CD4-positive, alpha-beta memory T cell (primary cell): ENCODE measurements around the gene BRAF. TPM values are rescaled to one million over a fixed set of nuclear protein-coding genes. Genes with fewer than 3 reads are reported as not detected.

ENCODE experiments used
- CTCF ChIA-PET: fragments of 350-600 bp; sonication (Branson Sonifier 250); formaldehyde crosslinking; loops from one replicate; lab custom pipeline; 2021; ENCODE audit warnings: inconsistent platforms; ENCODE audit not compliant: partially characterized antibody; lab: Charles Lee
- POLR2A ChIA-PET: fragments of 350-600 bp; sonication (Branson Sonifier 250); formaldehyde crosslinking; loops from one replicate; lab custom pipeline; 2021; ENCODE audit not compliant: partially characterized antibody; lab: Charles Lee
- DNase-seq, 5 donors: peaks; one replicate each; pipeline versions ENCODE4 v3.0.0 to v3.0.0-alpha.2; 2020 to 2022; ENCODE audit warnings: mixed read lengths in 1 of 5
- H3K27ac ChIP-seq: one replicate; pipeline ENCODE4 v1.7.0; 2013; ENCODE audit warnings: low read depth, low read length
- H3K27me3 ChIP-seq: 2 replicates; pipeline ENCODE4 v1.7.0; 2013; ENCODE audit warnings: mild to moderate bottlenecking, low read length, moderate library complexity; ENCODE audit not compliant: insufficient read depth
- H3K36me3 ChIP-seq: 2 replicates; pipeline ENCODE4 v1.7.0; 2013; ENCODE audit warnings: mild to moderate bottlenecking, low read length, moderate library complexity; ENCODE audit not compliant: insufficient read depth
- H3K4me1 ChIP-seq: 2 replicates; pipeline ENCODE4 v1.7.0; 2013; ENCODE audit warnings: mild to moderate bottlenecking, low read length, moderate library complexity; ENCODE audit not compliant: insufficient read depth
- H3K4me3 ChIP-seq, 2 donors: one replicate each; pipeline ENCODE4 v1.7.0; 2013; ENCODE audit warnings: low read length in 2 of 2, mild to moderate bottlenecking in 1 of 2
- H3K9me3 ChIP-seq, 2 donors: one replicate each; pipeline ENCODE4 v1.7.0; 2013; ENCODE audit warnings: low read length in 2 of 2, control low read depth in 1 of 2; ENCODE audit not compliant: control insufficient read depth in 1 of 2
- H3K27ac Mint-ChIP-seq, 7 donors: one replicate each; pipeline ENCODE4 v1.8.0; 2020 to 2021; ENCODE audit warnings: mixed read lengths in 7 of 7, mild to moderate bottlenecking in 6 of 7, inconsistent platforms in 3 of 7, moderate library complexity in 3 of 7
- H3K27me3 Mint-ChIP-seq, 2 donors: one replicate each; pipeline ENCODE4 v1.8.0; 2020 to 2021; ENCODE audit warnings: mixed read lengths in 2 of 2
- H3K36me3 Mint-ChIP-seq, 2 donors: one replicate each; pipeline ENCODE4 v1.8.0; 2020 to 2021; ENCODE audit warnings: mixed read lengths in 2 of 2, inconsistent platforms in 1 of 2, mild to moderate bottlenecking in 1 of 2
- H3K4me1 Mint-ChIP-seq, 4 donors: one replicate each; pipeline ENCODE4 v1.8.0; 2020 to 2021; ENCODE audit warnings: mixed read lengths in 4 of 4, mild to moderate bottlenecking in 1 of 4
- H3K4me3 Mint-ChIP-seq, 8 donors: one replicate each; pipeline ENCODE4 v1.8.0; 2020 to 2021; ENCODE audit warnings: mixed read lengths in 8 of 8, mild to moderate bottlenecking in 7 of 8, moderate library complexity in 6 of 8, inconsistent platforms in 3 of 8
- H3K9me3 Mint-ChIP-seq, 8 donors: one replicate each; pipeline ENCODE4 v1.8.0; 2020 to 2021; ENCODE audit warnings: mixed read lengths in 8 of 8, mild to moderate bottlenecking in 5 of 8, inconsistent platforms in 3 of 8, moderate library complexity in 1 of 8
- intact Hi-C: fragments of 100-400 bp; cut with micrococcal nuclease; formaldehyde crosslinking; loops from one replicate; pipeline ENCODE4 v1.15.1; 2023
- polyA plus RNA-seq, 2 donors: library from polyadenylated mRNA; unstranded; fragments of 300-500 nt; fragmentation: Illumina TruSeq; gene quantifications; one replicate each; pipeline ENCODE4 v1.2.3, GENCODE V29; 2021
- total RNA-seq, 2 experiments: library from RNA; stranded (reverse); gene quantifications; one replicate each; pipeline ENCODE4 v1.2.3, GENCODE V29; 2021

Gene BRAF
- total and polyA plus RNA-seq, 4 experiments from 2014 or later: 10.0 to 52.5 (median 28.8) TPM

DNA sequence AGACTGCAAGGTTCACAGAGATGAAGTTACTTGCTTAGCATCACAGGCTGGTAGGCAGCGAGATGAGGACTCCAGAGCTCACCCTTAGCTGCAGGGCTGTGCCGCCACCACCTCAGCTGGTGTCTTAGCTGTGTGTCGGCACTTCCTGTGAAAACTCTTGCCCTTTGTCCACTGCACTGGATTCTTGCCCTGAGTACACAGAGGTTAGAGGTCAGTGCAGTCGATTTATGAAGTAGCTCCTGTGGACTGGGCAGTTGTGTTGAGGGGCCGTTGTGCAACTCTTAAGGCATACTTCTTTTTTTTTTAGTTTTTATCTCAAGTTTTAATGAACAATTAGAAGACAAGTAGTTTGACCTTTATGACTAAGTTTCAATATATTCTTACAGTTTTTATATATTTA is 217.6 kb downstream of the BRAF start:
- H3K4me1 ChIP-seq: no peaks in the 10 kb centered on the region
- Mint-ChIP-seq H3K9me3 (no peaks in the 10 kb centered on the region), H3K36me3 (peaks cover 22 to 32% of the 10 kb centered on the region in 2 donors), H3K4me1 (peaks cover 4 to 7% (median 6%) of the 10 kb centered on the region in 4 donors), H3K4me3 (no peak overlapping the region), H3K27ac (no peak overlapping the region), H3K27me3 (no peaks in the 10 kb centered on the region)
- intact Hi-C loops: no loop called here
- H3K9me3 ChIP-seq: no peaks in the 10 kb centered on the region
- H3K27ac ChIP-seq: no peak overlapping the region
- ChIA-PET CTCF (no interaction called here), POLR2A (no interaction called here)
- H3K36me3 ChIP-seq: no peaks in the 10 kb centered on the region
- DNase-seq: no peak
- H3K27me3 ChIP-seq: no peaks in the 10 kb centered on the region
- H3K4me3 ChIP-seq: no peak overlapping the region

DNA sequence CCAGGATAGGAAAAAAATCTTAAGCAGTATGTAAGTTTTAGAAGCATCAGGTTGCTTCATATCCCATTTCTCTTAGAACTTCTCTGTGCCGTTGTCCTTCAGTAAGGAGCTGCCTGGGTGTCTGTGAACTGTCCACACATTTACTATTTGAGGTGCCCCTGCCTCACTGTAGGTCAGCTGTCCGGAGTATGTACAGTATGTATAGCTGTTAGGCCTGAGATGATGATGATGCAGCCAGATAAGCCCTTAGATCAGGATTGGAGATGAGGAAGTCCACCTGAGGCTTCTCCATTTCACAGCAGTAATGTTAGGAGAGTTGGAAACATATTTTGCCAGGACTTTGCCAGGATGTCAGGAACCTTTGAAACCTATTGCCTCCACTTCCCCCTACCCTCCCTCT is 220.5 kb downstream of the BRAF start:
- H3K4me3 ChIP-seq: no peak overlapping the region
- Mint-ChIP-seq H3K36me3 (peaks cover 15 to 30% of the 10 kb centered on the region in 2 donors), H3K4me1 (peaks cover 11 to 20% (median 12%) of the 10 kb centered on the region in 4 donors), H3K27ac (peak overlapping the region in 2 of 7 donors; percentile 6 to 48), H3K4me3 (no peak overlapping the region), H3K27me3 (no peaks in the 10 kb centered on the region), H3K9me3 (no peaks in the 10 kb centered on the region)
- DNase-seq: no peak
- intact Hi-C loops: no loop called here
- H3K27me3 ChIP-seq: no peaks in the 10 kb centered on the region
- H3K27ac ChIP-seq: no peak overlapping the region
- ChIA-PET POLR2A (no interaction called here), CTCF (no interaction called here)
- no peaks in the 10 kb centered on the region for H3K9me3 ChIP-seq
- H3K4me1 ChIP-seq: peaks cover 7% of the 10 kb centered on the region
- H3K36me3 ChIP-seq: no peaks in the 10 kb centered on the region

DNA sequence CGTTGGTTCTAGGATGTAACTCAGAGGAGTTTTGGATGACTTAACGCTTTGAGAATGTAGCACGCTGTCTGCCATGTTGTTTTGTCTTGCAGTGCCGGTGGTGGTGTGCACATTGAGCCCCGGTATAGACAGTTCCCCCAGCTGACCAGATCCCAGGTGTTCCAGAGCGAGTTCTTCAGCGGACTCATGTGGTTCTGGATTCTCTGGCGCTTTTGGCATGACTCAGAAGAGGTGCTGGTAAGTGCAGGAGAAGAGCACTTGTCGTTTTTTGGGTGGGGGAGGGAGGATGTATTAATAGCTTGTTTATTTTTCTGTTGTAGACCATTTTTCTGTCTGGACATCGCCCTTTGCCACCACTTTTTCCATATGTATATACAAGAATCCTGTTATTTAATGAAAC is 222.0 kb downstream of the BRAF start:
- H3K4me1 ChIP-seq: peaks cover 18% of the 10 kb centered on the region
- no peak for DNase-seq
- Mint-ChIP-seq H3K36me3 (peaks cover 15 to 32% of the 10 kb centered on the region in 2 donors), H3K27me3 (no peaks in the 10 kb centered on the region), H3K9me3 (no peaks in the 10 kb centered on the region), H3K4me3 (no peak overlapping the region), H3K27ac (peak overlapping the region in 4 of 7 donors; percentile 13 to 79 (median 52)), H3K4me1 (peaks cover 20 to 31% (median 22%) of the 10 kb centered on the region in 4 donors)
- no peak overlapping the region for H3K27ac ChIP-seq
- ChIA-PET CTCF (interaction anchor here (0.8 to 1.3 kb wide), 3 partner anchors 11 to 41 kb away, joined by 3 read pairs; no protein-coding TSS in a partner anchor), POLR2A (no interaction called here)
- no peak overlapping the region for H3K4me3 ChIP-seq
- H3K27me3 ChIP-seq: no peaks in the 10 kb centered on the region
- intact Hi-C loops: no loop called here
- no peaks in the 10 kb centered on the region for H3K36me3 ChIP-seq
- no peaks in the 10 kb centered on the region for H3K9me3 ChIP-seq

DNA sequence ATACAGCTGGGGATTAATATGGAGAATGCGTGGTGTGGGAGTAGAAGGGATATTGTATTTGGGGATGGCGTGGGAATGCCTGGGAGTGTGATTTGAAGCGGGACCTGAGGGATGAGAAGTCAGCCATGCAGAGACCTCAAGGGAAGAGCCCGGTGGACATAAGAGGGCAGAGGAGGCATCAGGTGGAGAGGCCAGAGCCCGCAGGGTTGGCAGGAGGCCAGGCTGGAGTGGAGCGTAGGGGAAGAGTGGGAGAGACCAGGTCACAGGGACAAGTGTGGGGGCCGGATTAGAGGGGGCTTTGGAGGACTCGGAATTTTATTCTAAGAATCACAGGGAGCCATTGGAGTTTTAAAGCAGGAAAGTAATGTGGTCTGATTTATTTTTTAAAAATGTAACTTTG is 226.3 kb downstream of the BRAF start:
- Histone ChIP-seq H3K36me3 (no peaks in the 10 kb centered on the region), H3K27me3 (no peaks in the 10 kb centered on the region), H3K27ac (no peak overlapping the region), H3K4me1 (peaks cover 32% of the 10 kb centered on the region), H3K9me3 (no peaks in the 10 kb centered on the region), H3K4me3 (no peak overlapping the region)
- H3K4me1 Mint-ChIP-seq: peaks cover 23 to 54% (median 36%) of the 10 kb centered on the region in 4 donors
- H3K9me3 Mint-ChIP-seq: no peaks in the 10 kb centered on the region
- H3K36me3 Mint-ChIP-seq: peaks cover 6 to 17% of the 10 kb centered on the region in 2 donors
- POLR2A ChIA-PET: interaction anchor here (1.0 to 6.8 kb wide), 2 partner anchors 25 to 316 kb away, joined by 3 to 57 read pairs; partner anchors contain the start of genes ADCK2 and MRPS33
- H3K27me3 Mint-ChIP-seq: no peaks in the 10 kb centered on the region
- CTCF ChIA-PET: interaction anchor here (0.6 kb wide), 1 partner anchor 50 kb away, joined by 3 read pairs; no protein-coding TSS in a partner anchor
- no peak for DNase-seq
- intact Hi-C loops: loop anchor here (10.0 kb wide), 1 partner anchor 1036 kb away; the partner anchor contains the start of gene SSBP1
- peak overlapping the region; percentile 70 to 99 (median 96) for H3K27ac Mint-ChIP-seq
- peak overlapping the region; percentile 93 to 98 (median 97) for H3K4me3 Mint-ChIP-seq

DNA sequence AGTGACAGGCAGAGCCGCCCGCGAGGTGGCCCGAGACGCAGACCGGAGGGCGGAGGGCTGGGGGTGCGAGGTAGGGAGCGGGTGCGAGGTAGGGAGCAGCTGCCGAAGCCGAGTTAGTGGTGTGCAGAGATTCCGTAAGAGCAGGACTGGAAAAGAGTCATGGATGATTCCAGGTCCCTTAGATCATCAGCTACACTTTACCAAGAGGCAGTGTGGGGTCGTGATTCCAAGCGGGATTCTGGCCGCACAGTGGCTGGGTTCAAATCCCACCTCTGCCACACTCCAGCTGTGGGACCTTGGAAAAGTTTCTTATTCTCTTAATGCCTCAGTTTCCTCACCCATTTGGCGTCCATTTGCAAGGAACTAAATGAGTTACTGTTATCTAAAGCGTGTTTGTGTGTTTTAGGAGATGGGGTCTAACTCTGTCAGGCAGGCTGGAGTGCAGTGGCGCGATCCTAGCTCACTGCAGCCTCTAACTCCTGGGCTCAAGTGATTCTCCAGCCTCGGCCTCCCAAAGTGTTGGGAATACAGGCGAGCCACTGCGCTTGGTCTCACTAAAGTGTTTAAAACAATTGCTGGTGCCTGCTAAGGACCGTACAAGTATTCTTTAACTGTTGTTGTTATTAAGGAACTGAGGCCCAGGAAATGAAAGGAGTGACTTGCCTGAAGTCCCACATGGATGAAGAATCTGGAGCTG is 227.1 kb downstream of the BRAF start:
- Mint-ChIP-seq H3K4me1 (peaks cover 20 to 50% (median 34%) of the 10 kb centered on the region in 4 donors), H3K4me3 (peak overlapping the region; percentile 93 to 98 (median 97)), H3K27me3 (no peaks in the 10 kb centered on the region), H3K27ac (peak overlapping the region; percentile 96 to 100 (median 98)), H3K36me3 (peaks cover 2 to 16% of the 10 kb centered on the region in 2 donors), H3K9me3 (no peaks in the 10 kb centered on the region)
- Histone ChIP-seq H3K36me3 (no peaks in the 10 kb centered on the region), H3K4me1 (peaks cover 32% of the 10 kb centered on the region), H3K9me3 (no peaks in the 10 kb centered on the region), H3K27ac (peak overlapping the region; percentile 89), H3K4me3 (peak overlapping the region; percentile 58 to 92), H3K27me3 (no peaks in the 10 kb centered on the region)
- no peak for DNase-seq
- POLR2A ChIA-PET: interaction anchor here (1.0 to 6.8 kb wide), 2 partner anchors 24 to 317 kb away, joined by 3 to 57 read pairs; partner anchors contain the start of genes ADCK2 and MRPS33
- CTCF ChIA-PET: interaction anchor here (0.6 kb wide), 1 partner anchor 49 kb away, joined by 3 read pairs; no protein-coding TSS in a partner anchor
- intact Hi-C loops: loop anchor here (2.0 to 10.0 kb wide), 2 partner anchors 521 to 1037 kb away; partner anchors contain the start of genes KDM7A and SSBP1

DNA sequence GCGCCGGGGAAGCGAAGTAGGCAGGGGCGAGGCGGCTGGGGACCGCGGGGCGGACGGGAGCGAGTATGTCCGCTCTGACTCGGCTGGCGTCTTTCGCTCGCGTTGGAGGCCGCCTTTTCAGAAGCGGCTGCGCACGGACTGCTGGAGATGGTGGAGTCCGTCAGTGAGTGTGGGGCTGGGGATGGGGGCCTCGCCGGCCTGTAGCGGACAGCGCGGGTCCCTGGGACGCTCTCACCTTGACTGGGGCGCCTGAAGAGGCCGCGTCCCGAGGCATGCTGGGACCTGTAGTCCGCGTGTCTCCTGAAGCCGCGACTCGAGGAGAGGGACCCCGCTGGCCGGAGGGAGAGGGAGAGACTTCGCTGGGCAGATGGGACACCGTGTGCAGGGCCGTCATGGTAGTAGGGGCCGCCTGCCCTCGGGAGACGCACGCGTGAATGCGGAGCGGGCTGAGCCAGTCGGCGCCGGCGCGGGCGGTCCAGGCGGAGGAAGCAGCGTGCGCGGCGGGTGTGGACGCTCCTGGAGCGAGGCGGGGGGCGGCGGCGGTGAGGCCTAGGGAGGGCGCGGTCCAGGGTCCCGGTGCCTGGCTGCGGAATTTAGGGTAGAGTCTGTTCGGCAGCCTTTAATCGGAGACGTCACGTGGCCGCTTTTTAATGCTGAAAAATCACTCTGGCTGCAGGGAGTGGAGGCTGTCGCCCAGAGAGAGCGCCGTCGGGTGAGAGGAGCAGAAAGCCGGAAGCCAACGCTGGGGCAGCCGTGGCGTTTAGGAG is 227.9 kb downstream of the BRAF start, which contains the start of gene NDUFB2:
NDUFB2 (plus strand) TSS at position 29 of the 767 bp plus-strand sequence; CDS start at position 66, 37 bp downstream.
- DNase-seq: peak; percentile 84 to 90 (median 90)
- POLR2A ChIA-PET: interaction anchor here (0.7 to 6.8 kb wide), 5 partner anchors 11 to 318 kb away, joined by 3 to 57 read pairs (median 6); partner anchors contain the start of genes ADCK2, BRAF and MRPS33
- Mint-ChIP-seq H3K9me3 (no peaks in the 10 kb centered on the region), H3K4me3 (peak within 1 kb of the TSS; percentile 93 to 98 (median 97)), H3K36me3 (peaks cover 4 to 18% of the 10 kb centered on the region in 2 donors), H3K27ac (peak within 1 kb of the TSS; percentile 96 to 100 (median 98)), H3K27me3 (no peaks in the 10 kb centered on the region), H3K4me1 (peaks cover 18 to 48% (median 33%) of the 10 kb centered on the region in 4 donors)
- Histone ChIP-seq H3K4me1 (peaks cover 32% of the 10 kb centered on the region), H3K27me3 (no peaks in the 10 kb centered on the region), H3K27ac (peak within 1 kb of the TSS; percentile 89), H3K36me3 (no peaks in the 10 kb centered on the region), H3K4me3 (peak within 1 kb of the TSS; percentile 66 to 92), H3K9me3 (no peaks in the 10 kb centered on the region)
- intact Hi-C loops: loop anchor here (1.0 to 10.0 kb wide), 6 partner anchors 24 to 1038 kb away; partner anchors contain the start of genes BRAF, KDM7A, MKRN1 and MRPS33
- CTCF ChIA-PET: interaction anchor here (1.2 to 2.3 kb wide), 3 partner anchors 24 to 318 kb away, joined by 3 to 7 read pairs (median 6); partner anchors contain the start of genes ADCK2 and MRPS33
